ENCODE results near the gene PLXNA2. TPM values are rescaled to one million over a fixed set of nuclear protein-coding genes. Genes with fewer than 3 reads are reported as not detected.

Gene PLXNA2
- polyA plus RNA-seq, 2 of the 4 experiments (the other 2 are of a cell fraction) = 0.36 to 0.87 TPM

DNA sequence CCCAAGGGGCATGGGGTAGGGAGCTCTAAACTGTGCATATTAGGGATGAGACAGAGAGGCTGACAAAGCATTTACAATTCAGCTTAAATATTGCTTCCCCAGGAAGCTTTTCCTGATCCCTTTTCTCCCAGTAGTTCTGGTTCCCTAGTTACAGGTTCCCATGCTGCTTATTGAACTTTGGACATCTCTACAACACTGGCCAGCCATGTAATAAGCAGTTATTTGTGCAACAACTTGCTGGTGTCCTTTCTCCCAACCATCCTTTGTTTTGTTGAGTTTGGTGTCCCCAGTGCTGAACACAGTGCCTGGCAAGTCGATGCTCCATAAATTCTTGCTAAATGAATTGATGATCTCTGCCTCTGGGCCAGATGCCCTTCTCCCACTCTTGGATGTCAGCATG, 80.6 kb downstream of the PLXNA2 start (continued):
- TF ChIP-seq NPAS2 (CRISPR knock-in tag; IDR thresholded peaks at IDR 0.05; ENCODE audit: borderline replicate concordance) = no peak
- TF ChIP-seq BHLHE40 (IDR thresholded peaks at IDR 0.05; ENCODE audit: low read depth, low read length) = no peak
- no peak for TF ChIP-seq CBX8 (IDR thresholded peaks at IDR 0.05)

DNA sequence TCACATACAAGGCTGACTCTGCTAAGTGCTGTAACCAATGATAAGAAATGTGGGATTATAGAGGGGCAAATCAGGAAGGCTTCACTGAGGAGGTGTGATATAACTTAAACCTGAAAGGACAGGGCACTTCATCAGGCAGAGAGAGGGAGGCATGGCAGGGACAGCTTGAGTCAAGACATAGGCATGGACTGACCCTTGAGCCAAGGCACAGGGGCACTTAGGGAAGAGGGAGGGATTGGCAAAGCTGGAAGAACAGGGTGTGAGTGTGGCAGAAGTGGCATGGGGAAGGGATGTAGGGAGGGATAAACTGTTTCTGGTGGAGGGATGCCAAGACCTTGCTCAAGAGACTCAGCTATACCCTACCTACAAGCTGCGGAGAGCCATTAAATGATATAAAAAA, 81.3 kb downstream of the PLXNA2 start:
- no peak for ATAC-seq
- H3K9me3 ChIP-seq = no peaks in the 10 kb centered on the region
- DNase-seq (ENCODE audit: low read depth in 1 of 2, low spot score in 1 of 2) = no peak
- WGBS (ENCODE audit: missing lambda C conversion rate) = 89% methylated on average over 1 of the region's 1 CpG
- FAIRE-seq = no peak
- TF ChIP-seq FOSB (CRISPR knock-in tag; IDR thresholded peaks at IDR 0.05) (no peak), FOSL2 (IDR thresholded peaks at IDR 0.05) (no peak), FOSL2 (CRISPR knock-in tag; IDR thresholded peaks at IDR 0.05) (no peak), SREBF2 (IDR thresholded peaks at IDR 0.05) (no peak), HOXB13 (CRISPR knock-in tag; IDR thresholded peaks at IDR 0.05; ENCODE audit: low read depth) (no peak), HDAC2 (IDR thresholded peaks at IDR 0.05) (no peak), RAD21 (conservative IDR thresholded peaks at IDR 0.05 in 1 of 2, IDR thresholded peaks at IDR 0.05 in 1 of 2) (no peak)
- H3K27ac ChIP-seq = no peak overlapping the region
- H3K4me1 ChIP-seq = no peaks in the 10 kb centered on the region
- no peak overlapping the region for H3K4me2 ChIP-seq
- ChIA-PET CTCF (interaction anchor here (0.9 to 2.1 kb wide), 6 partner anchors 9 to 141 kb away, joined by 3 to 6 read pairs (median 4); partner anchors contain the start of gene PLXNA2), POLR2A (interaction anchor here (0.5 kb wide), 1 partner anchor 17 kb away, joined by 3 read pairs; no protein-coding TSS in a partner anchor)
- no peak overlapping the region for H3K4me3 ChIP-seq

DNA sequence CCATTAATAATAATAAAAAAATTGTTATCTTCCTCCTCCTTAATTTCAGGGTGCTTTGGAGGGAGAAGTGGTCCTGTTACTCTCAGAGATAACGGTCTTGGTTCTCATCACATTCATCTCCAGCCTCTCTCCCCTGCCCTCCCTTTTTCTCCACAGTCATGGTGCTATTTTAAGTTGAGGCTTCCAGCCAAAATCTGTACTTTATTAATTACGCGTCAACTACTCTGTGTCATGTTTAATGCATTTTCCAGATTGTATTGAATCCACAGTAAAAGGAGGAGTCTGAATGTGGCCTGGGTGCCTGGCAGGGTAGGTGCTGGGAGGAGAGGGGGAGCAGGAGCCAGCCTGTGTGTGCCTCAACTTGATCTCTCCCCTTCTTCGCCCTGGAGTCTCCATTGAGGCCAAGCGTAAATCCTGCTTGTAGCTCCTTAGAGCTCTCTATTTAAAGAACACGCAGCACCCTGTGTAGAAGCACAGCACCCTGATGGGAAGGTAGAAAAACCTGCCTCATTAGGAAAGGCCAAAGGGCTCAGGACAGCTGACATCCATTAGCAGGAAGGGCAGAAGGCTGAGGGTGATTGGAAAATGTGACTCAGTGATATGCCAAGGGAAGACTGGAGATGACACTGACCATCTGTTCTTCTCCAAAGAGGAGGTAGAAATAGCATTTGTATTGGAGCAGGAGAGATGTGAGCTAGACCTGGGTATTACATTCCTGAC, 82.4 kb downstream of the PLXNA2 start:
- CTCF ChIA-PET = interaction anchor here (0.6 to 2.1 kb wide), 10 partner anchors 10 to 198 kb away, joined by 3 to 6 read pairs (median 3); partner anchors contain the start of gene PLXNA2
- H3K4me2 ChIP-seq = no peak overlapping the region
- DNase-seq (ENCODE audit: low read depth in 1 of 2, low spot score in 1 of 2) (no peak), FAIRE-seq (no peak), ATAC-seq (no peak)
- no peak overlapping the region for H3K27ac ChIP-seq
- TF ChIP-seq RCOR1 (IDR thresholded peaks at IDR 0.05; ENCODE audit: low read depth, low read length) (no peak), GATA3 (IDR thresholded peaks at IDR 0.05; ENCODE audit: borderline replicate concordance) (no peak), ZFP36 (IDR thresholded peaks at IDR 0.05; ENCODE audit: borderline replicate concordance, partially characterized antibody) (no peak)
- POLR2A ChIA-PET = no interaction called here
- no peaks in the 10 kb centered on the region for H3K9me3 ChIP-seq
- WGBS (ENCODE audit: missing lambda C conversion rate) = 78% methylated on average over 6 of the region's 6 CpGs
- no peak overlapping the region for H3K4me3 ChIP-seq
- no peaks in the 10 kb centered on the region for H3K4me1 ChIP-seq

DNA sequence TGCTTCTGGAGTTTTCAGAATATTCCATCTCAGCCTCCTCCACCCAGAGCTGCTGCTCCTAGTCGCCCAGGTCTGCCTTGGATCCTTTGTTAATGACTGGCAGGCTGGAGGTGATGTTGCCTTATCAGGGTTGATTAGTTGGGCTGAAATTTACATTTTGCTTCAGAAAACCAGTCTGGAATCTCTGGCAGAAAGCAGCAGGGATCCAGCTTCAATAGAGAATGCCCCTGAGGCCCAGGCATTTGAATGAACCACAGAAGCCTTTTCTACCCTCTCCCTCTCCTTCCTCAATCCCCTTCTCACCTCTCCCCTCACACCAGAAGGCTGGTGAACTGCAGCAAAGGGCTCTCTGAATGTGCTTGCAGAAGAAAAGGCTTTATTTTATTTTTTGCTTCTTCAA, 83.2 kb downstream of the PLXNA2 start:
- H3K9me3 ChIP-seq = no peaks in the 10 kb centered on the region
- no peak overlapping the region for H3K4me2 ChIP-seq
- TF ChIP-seq NR3C1 (IDR thresholded peaks at IDR 0.05) (no peak), RAD21 (conservative IDR thresholded peaks at IDR 0.05 in 1 of 2, IDR thresholded peaks at IDR 0.05 in 1 of 2) (no peak), POLR2A (IDR thresholded peaks at IDR 0.05; ENCODE audit: low read length) (no peak), HOXB13 (CRISPR knock-in tag; IDR thresholded peaks at IDR 0.05; ENCODE audit: low read depth) (no peak), SREBF2 (IDR thresholded peaks at IDR 0.05) (no peak), HEYL (CRISPR knock-in tag; IDR thresholded peaks at IDR 0.05) (no peak), ZC3H11A (IDR thresholded peaks at IDR 0.05) (no peak), KDM5A (IDR thresholded peaks at IDR 0.05) (no peak), EHMT2 (IDR thresholded peaks at IDR 0.05; ENCODE audit: low read depth) (no peak), FOSL2 (IDR thresholded peaks at IDR 0.05) (no peak), FOSL2 (CRISPR knock-in tag; IDR thresholded peaks at IDR 0.05) (no peak), ESRRA (IDR thresholded peaks at IDR 0.05; ENCODE audit: borderline replicate concordance, low read length) (no peak), TFCP2L1 (CRISPR knock-in tag; IDR thresholded peaks at IDR 0.05) (no peak), HOXB5 (CRISPR knock-in tag; IDR thresholded peaks at IDR 0.05) (no peak), CEBPB (IDR thresholded peaks at IDR 0.05) (no peak), EHF (CRISPR knock-in tag; IDR thresholded peaks at IDR 0.05) (no peak)
- TF ChIP-seq, protein P1, sequence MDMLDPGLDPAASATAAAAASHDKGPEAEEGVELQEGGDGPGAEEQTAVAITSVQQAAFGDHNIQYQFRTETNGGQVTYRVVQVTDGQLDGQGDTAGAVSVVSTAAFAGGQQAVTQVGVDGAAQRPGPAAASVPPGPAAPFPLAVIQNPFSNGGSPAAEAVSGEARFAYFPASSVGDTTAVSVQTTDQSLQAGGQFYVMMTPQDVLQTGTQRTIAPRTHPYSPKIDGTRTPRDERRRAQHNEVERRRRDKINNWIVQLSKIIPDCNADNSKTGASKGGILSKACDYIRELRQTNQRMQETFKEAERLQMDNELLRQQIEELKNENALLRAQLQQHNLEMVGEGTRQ (IDR thresholded peaks at IDR 0.05) = no peak
- TF ChIP-seq, protein P2, sequence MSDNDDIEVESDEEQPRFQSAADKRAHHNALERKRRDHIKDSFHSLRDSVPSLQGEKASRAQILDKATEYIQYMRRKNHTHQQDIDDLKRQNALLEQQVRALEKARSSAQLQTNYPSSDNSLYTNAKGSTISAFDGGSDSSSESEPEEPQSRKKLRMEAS (IDR thresholded peaks at IDR 0.05) = no peak
- TF ChIP-seq, protein P3, sequence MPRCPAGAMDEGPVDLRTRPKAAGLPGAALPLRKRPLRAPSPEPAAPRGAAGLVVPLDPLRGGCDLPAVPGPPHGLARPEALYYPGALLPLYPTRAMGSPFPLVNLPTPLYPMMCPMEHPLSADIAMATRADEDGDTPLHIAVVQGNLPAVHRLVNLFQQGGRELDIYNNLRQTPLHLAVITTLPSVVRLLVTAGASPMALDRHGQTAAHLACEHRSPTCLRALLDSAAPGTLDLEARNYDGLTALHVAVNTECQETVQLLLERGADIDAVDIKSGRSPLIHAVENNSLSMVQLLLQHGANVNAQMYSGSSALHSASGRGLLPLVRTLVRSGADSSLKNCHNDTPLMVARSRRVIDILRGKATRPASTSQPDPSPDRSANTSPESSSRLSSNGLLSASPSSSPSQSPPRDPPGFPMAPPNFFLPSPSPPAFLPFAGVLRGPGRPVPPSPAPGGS (IDR thresholded peaks at IDR 0.05) = no peak
- TF ChIP-seq, protein P4, sequence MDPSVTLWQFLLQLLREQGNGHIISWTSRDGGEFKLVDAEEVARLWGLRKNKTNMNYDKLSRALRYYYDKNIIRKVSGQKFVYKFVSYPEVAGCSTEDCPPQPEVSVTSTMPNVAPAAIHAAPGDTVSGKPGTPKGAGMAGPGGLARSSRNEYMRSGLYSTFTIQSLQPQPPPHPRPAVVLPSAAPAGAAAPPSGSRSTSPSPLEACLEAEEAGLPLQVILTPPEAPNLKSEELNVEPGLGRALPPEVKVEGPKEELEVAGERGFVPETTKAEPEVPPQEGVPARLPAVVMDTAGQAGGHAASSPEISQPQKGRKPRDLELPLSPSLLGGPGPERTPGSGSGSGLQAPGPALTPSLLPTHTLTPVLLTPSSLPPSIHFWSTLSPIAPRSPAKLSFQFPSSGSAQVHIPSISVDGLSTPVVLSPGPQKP (IDR thresholded peaks at IDR 0.05; ENCODE audit: low read depth, low read length) = no peak
- no peak overlapping the region for H3K4me3 ChIP-seq
- DNase-seq (ENCODE audit: low read depth in 1 of 2, low spot score in 1 of 2) (no peak), FAIRE-seq (no peak), ATAC-seq (no peak)
- WGBS (ENCODE audit: missing lambda C conversion rate) = 95% methylated on average over 1 of the region's 1 CpG
- ChIA-PET POLR2A (no interaction called here), CTCF (interaction anchor here (0.8 to 2.1 kb wide), 4 partner anchors 9 to 139 kb away, joined by 3 to 6 read pairs (median 4); no protein-coding TSS in a partner anchor)
- no peak overlapping the region for H3K27ac ChIP-seq
- H3K4me1 ChIP-seq = no peaks in the 10 kb centered on the region
